ENCODE measurements around the gene PRCC. TPM values are rescaled to one million over a fixed set of nuclear protein-coding genes. Genes with fewer than 3 reads are reported as not detected.

The PRCC gene
- total RNA-seq, 4 donors from 2014 or later: 22.7 to 71.9 (median 29.1) TPM

DNA sequence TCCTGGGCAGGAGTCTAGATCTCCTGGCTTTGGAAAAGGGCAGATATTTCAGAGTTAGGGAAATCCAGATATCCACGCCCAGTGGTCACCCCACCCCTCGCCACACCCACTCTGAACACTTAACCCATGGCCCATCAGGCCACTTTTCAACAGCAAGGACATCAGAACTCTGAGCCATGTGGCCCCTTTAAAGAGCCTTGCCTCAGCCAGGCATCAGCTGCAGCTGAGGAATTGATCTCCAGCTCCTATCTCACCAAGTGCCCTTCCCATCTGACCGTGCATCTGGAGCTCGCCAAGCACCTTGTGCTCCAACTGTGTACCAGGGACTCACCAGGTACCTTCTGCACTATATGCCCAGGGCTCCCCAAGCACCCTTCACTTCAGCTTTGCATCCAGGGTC is 69.6 kb downstream of the PRCC start:
- no peak for DNase-seq
- intact Hi-C loops (cut with DNase I; ENCODE audit: low total_unique reads): no loop called here
- Histone ChIP-seq H3K36me3 (no peaks in the 10 kb centered on the region), H3K9me3 (no peaks in the 10 kb centered on the region), H3K27me3 (no peaks in the 10 kb centered on the region), H3K27ac (no peak overlapping the region), H3K4me1 (no peaks in the 10 kb centered on the region), H3K4me3 (no peak overlapping the region)
- TF ChIP-seq, protein P1, sequence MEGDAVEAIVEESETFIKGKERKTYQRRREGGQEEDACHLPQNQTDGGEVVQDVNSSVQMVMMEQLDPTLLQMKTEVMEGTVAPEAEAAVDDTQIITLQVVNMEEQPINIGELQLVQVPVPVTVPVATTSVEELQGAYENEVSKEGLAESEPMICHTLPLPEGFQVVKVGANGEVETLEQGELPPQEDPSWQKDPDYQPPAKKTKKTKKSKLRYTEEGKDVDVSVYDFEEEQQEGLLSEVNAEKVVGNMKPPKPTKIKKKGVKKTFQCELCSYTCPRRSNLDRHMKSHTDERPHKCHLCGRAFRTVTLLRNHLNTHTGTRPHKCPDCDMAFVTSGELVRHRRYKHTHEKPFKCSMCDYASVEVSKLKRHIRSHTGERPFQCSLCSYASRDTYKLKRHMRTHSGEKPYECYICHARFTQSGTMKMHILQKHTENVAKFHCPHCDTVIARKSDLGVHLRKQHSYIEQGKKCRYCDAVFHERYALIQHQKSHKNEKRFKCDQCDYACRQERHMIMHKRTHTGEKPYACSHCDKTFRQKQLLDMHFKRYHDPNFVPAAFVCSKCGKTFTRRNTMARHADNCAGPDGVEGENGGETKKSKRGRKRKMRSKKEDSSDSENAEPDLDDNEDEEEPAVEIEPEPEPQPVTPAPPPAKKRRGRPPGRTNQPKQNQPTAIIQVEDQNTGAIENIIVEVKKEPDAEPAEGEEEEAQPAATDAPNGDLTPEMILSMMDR (IDR thresholded peaks at IDR 0.05): no peak
- no peak for TF ChIP-seq POLR2A (IDR thresholded peaks at IDR 0.05)

DNA sequence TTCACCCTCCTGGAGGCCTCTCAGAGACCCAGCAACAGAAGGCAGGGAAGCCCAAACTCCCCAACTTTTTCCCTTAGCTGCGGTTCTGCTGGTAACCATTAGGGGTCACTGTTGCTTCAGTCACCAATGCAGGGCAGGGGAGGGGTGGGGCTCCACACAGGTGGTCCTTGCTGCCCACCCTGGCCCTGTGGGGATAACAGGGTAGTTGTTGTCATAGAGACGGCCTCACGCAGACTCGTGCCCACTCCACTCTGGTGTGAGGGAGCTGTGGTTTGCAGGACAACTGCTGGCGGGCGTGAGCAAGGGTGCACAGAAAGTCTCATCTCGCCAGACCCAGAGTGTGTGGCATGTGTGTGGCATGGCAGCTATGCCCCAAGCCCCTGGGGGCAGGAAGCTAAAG is 71.6 kb downstream of the PRCC start:
- Histone ChIP-seq H3K27me3 (no peaks in the 10 kb centered on the region), H3K4me1 (no peaks in the 10 kb centered on the region), H3K36me3 (no peaks in the 10 kb centered on the region), H3K9me3 (no peaks in the 10 kb centered on the region), H3K27ac (no peak overlapping the region), H3K4me3 (no peak overlapping the region)
- intact Hi-C loops (cut with DNase I; ENCODE audit: low total_unique reads): no loop called here
- no peak for TF ChIP-seq POLR2A (IDR thresholded peaks at IDR 0.05)
- TF ChIP-seq, protein P1 (IDR thresholded peaks at IDR 0.05): peak; percentile 62 to 70 (median 66)
- DNase-seq: no peak

GRCh38 chr1:156839426-156840109 is 72.2 kb downstream of the PRCC start:
- Histone ChIP-seq H3K9me3 (no peaks in the 10 kb centered on the region), H3K27me3 (no peaks in the 10 kb centered on the region), H3K36me3 (no peaks in the 10 kb centered on the region), H3K4me1 (no peaks in the 10 kb centered on the region), H3K27ac (no peak overlapping the region), H3K4me3 (no peak overlapping the region)
- DNase-seq: no peak
- intact Hi-C loops (cut with DNase I; ENCODE audit: low total_unique reads): no loop called here
- TF ChIP-seq POLR2A (IDR thresholded peaks at IDR 0.05): no peak
- TF ChIP-seq, protein P1 (IDR thresholded peaks at IDR 0.05): no peak

- Histone ChIP-seq H3K9me3 (no peaks in the 10 kb centered on the region), H3K36me3 (no peaks in the 10 kb centered on the region), H3K27me3 (peaks cover 4% of the 10 kb centered on the region in 2 donors), H3K4me1 (no peaks in the 10 kb centered on the region), H3K27ac (no peak overlapping the region), H3K4me3 (no peak overlapping the region)
- intact Hi-C loops (cut with DNase I; ENCODE audit: low total_unique reads): no loop called here
- TF ChIP-seq POLR2A (IDR thresholded peaks at IDR 0.05): no peak
- TF ChIP-seq, protein P1 (IDR thresholded peaks at IDR 0.05): no peak
- DNase-seq: no peak
These were observed 73.0 kb downstream of the PRCC start for GRCh38 chr1:156840186-156840897.

DNA sequence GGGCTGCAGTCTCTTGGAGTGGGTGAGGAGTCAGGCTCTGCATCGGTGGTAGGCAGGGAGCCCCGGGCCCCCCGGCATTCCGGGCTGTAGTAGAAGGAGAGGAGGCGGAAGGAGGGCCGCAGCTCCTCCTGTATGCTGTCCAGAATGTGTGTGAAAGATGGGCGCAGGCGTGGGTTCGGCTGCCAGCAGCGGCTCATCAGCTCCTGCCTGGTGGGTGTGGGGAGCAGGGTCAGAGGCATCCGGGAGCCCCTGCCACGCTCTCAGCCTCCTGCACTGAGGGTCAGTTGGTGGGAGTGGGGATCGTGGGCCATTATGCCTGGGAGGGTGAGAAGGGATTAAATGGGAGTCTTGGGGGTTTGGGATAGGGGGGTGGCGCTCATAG is 73.6 kb downstream of the PRCC start:
- H3K27me3 ChIP-seq: peaks cover 4 to 8% of the 10 kb centered on the region in 2 donors
- H3K27ac ChIP-seq: no peak overlapping the region
- DNase-seq: no peak
- H3K9me3 ChIP-seq: no peaks in the 10 kb centered on the region
- H3K36me3 ChIP-seq: no peaks in the 10 kb centered on the region
- H3K4me3 ChIP-seq: no peak overlapping the region
- H3K4me1 ChIP-seq: no peaks in the 10 kb centered on the region
- intact Hi-C loops (cut with DNase I; ENCODE audit: low total_unique reads): no loop called here
- TF ChIP-seq, protein P1 (IDR thresholded peaks at IDR 0.05): no peak
- TF ChIP-seq POLR2A (IDR thresholded peaks at IDR 0.05): no peak

All from uterus (tissue), 4 donors.